Jurkat, Clone E6-1 (cell line): ENCODE measurements around the gene GDA.

ENCODE experiments used
- DNase-seq: peaks from one replicate; pipeline ENCODE4 v3.0.0-alpha.2; 2011; ENCODE audit warnings: low read depth, low spot score
- H3K4me3 ChIP-seq: 2 replicates; pipeline ENCODE4 v1.5.1; 2011; ENCODE audit warnings: mild to moderate bottlenecking, low read length, control low read depth, moderate library complexity

The GDA gene

GRCh38 chr9:72199238-72199637 lies 50.0 kb downstream of the GDA start:
- H3K4me3 ChIP-seq = no peak overlapping the region
- DNase-seq = no peak

- H3K4me3 ChIP-seq = no peak overlapping the region
- no peak for DNase-seq
These were observed 51.2 kb downstream of the GDA start for GRCh38 chr9:72200452-72200851.

- H3K4me3 ChIP-seq = no peak overlapping the region
- DNase-seq = no peak
These were observed 52.8 kb downstream of the GDA start for GRCh38 chr9:72202009-72202408.

GRCh38 chr9:72203205-72203803 lies 54.1 kb downstream of the GDA start:
- no peak overlapping the region for H3K4me3 ChIP-seq
- peak; percentile 12 for DNase-seq

GRCh38 chr9:72204062-72204461 lies 54.8 kb downstream of the GDA start:
- DNase-seq = no peak
- H3K4me3 ChIP-seq = no peak overlapping the region

- no peak for DNase-seq
- no peak overlapping the region for H3K4me3 ChIP-seq
These were observed 56.3 kb downstream of the GDA start for GRCh38 chr9:72205513-72205912.

GRCh38 chr9:72207278-72207677 lies 58.0 kb downstream of the GDA start:
- DNase-seq = no peak
- H3K4me3 ChIP-seq = no peak overlapping the region

- no peak overlapping the region for H3K4me3 ChIP-seq
- no peak for DNase-seq
These were observed 61.3 kb downstream of the GDA start for GRCh38 chr9:72210522-72210921.

GRCh38 chr9:72211047-72211446 lies 61.8 kb downstream of the GDA start:
- no peak for DNase-seq
- no peak overlapping the region for H3K4me3 ChIP-seq

GRCh38 chr9:72213906-72214305 lies 64.7 kb downstream of the GDA start:
- no peak overlapping the region for H3K4me3 ChIP-seq
- DNase-seq = no peak

GRCh38 chr9:72217306-72217842 lies 68.1 kb downstream of the GDA start:
- DNase-seq = no peak
- no peak overlapping the region for H3K4me3 ChIP-seq

- no peak overlapping the region for H3K4me3 ChIP-seq
- no peak for DNase-seq
These were observed 71.3 kb downstream of the GDA start for GRCh38 chr9:72220589-72220988.

- no peak for DNase-seq
- no peak overlapping the region for H3K4me3 ChIP-seq
These were observed 77.0 kb downstream of the GDA start for GRCh38 chr9:72226146-72226812.

- H3K4me3 ChIP-seq = no peak overlapping the region
- DNase-seq = no peak
These were observed 79.0 kb downstream of the GDA start for GRCh38 chr9:72228282-72228681.

GRCh38 chr9:72232778-72233177 lies 83.5 kb downstream of the GDA start:
- no peak overlapping the region for H3K4me3 ChIP-seq
- no peak for DNase-seq

GRCh38 chr9:72247549-72247948 lies 98.3 kb downstream of the GDA start:
- DNase-seq = no peak

GRCh38 chr9:72251589-72251988 lies 102.3 kb downstream of the GDA start:
- no peak overlapping the region for H3K4me3 ChIP-seq
- no peak for DNase-seq

More at GRCh38 chr9:72247549-72247948, 98.3 kb downstream of the GDA start:
- no peak overlapping the region for H3K4me3 ChIP-seq

- H3K4me3 ChIP-seq = no peak overlapping the region
- no peak for DNase-seq
These were observed 105.8 kb downstream of the GDA start for GRCh38 chr9:72254901-72255545.

GRCh38 chr9:72255569-72255968 lies 106.3 kb downstream of the GDA start:
- H3K4me3 ChIP-seq = no peak overlapping the region
- no peak for DNase-seq

- no peak for DNase-seq
- no peak overlapping the region for H3K4me3 ChIP-seq
These were observed 107.7 kb downstream of the GDA start for GRCh38 chr9:72256931-72257330.
